ENCODE measurements around the gene PTPN23.

Gene PTPN23

GRCh38 chr3:47419083-47420043 lies 38.5 kb downstream of the PTPN23 start:
- DNase-seq = no peak
- Histone ChIP-seq H3K4me3 (ENCODE audit: low read length) (no peak overlapping the region), H3K27ac (ENCODE audit: low read length) (no peak overlapping the region), H3K9me2 (replicated peaks; ENCODE audit: insufficient read depth, low read length) (no peaks in the 10 kb centered on the region), H3F3A (ENCODE audit: insufficient read depth, low read length) (peaks cover 2% of the 10 kb centered on the region; the same call in 1 of the 2 replicates), H3K9ac (ENCODE audit: low read length) (no peak overlapping the region), H3K79me2 (ENCODE audit: low read length) (no peaks in the 10 kb centered on the region), H3K27me3 (replicated peaks; ENCODE audit: insufficient read depth, low read length) (no peaks in the 10 kb centered on the region), H2AFZ (ENCODE audit: low read length) (no peak overlapping the region), H3K4me2 (ENCODE audit: low read depth, low read length) (no peak overlapping the region), H3K4me1 (ENCODE audit: low read length) (peaks cover 7% of the 10 kb centered on the region; the same call in 1 of the 2 replicates), H3K36me3 (replicated peaks; ENCODE audit: insufficient read depth, low read length) (no peaks in the 10 kb centered on the region; the same call in 1 of the 2 replicates), H4K20me1 (ENCODE audit: insufficient read depth, low read length) (no peaks in the 10 kb centered on the region), H3K9me3 (replicated peaks; ENCODE audit: insufficient read depth, low read length) (no peaks in the 10 kb centered on the region)
- TF ChIP-seq EZH2 (optimal IDR thresholded peaks at IDR 0.05; ENCODE audit: low read depth, low read length) (no peak), CTCF (IDR thresholded peaks at IDR 0.05; ENCODE audit: low read length) (no peak), EZH2phosphoT487 (IDR thresholded peaks at IDR 0.05; ENCODE audit: low read length) (no peak)

GRCh38 chr3:47420044-47420430 lies 39.2 kb downstream of the PTPN23 start:
- H3K9me3 ChIP-seq (replicated peaks; ENCODE audit: insufficient read depth, low read length) = no peaks in the 10 kb centered on the region
- no peak overlapping the region for H3K9ac ChIP-seq (ENCODE audit: low read length)
- no peaks in the 10 kb centered on the region for H4K20me1 ChIP-seq (ENCODE audit: insufficient read depth, low read length)
- peaks cover 2% of the 10 kb centered on the region; the same call in 1 of the 2 replicates for H3F3A ChIP-seq (ENCODE audit: insufficient read depth, low read length)
- H3K79me2 ChIP-seq (ENCODE audit: low read length) = no peaks in the 10 kb centered on the region
- H3K4me2 ChIP-seq (ENCODE audit: low read depth, low read length) = no peak overlapping the region
- no peak for DNase-seq
- no peaks in the 10 kb centered on the region for H3K36me3 ChIP-seq (replicated peaks; ENCODE audit: insufficient read depth, low read length)
- H3K27me3 ChIP-seq (replicated peaks; ENCODE audit: insufficient read depth, low read length) = no peaks in the 10 kb centered on the region
- no peaks in the 10 kb centered on the region for H3K9me2 ChIP-seq (replicated peaks; ENCODE audit: insufficient read depth, low read length)
- TF ChIP-seq CTCF (IDR thresholded peaks at IDR 0.05; ENCODE audit: low read length) (no peak), EZH2 (optimal IDR thresholded peaks at IDR 0.05; ENCODE audit: low read depth, low read length) (no peak), EZH2phosphoT487 (IDR thresholded peaks at IDR 0.05; ENCODE audit: low read length) (no peak)
- no peak overlapping the region for H3K4me3 ChIP-seq (ENCODE audit: low read length)
- no peak overlapping the region for H2AFZ ChIP-seq (ENCODE audit: low read length)
- peaks cover 7% of the 10 kb centered on the region; the same call in 1 of the 2 replicates for H3K4me1 ChIP-seq (ENCODE audit: low read length)
- H3K27ac ChIP-seq (ENCODE audit: low read length) = no peak overlapping the region

- Histone ChIP-seq H2AFZ (ENCODE audit: low read length) (peak overlapping the region; percentile 63), H3K9ac (ENCODE audit: low read length) (peak overlapping the region; percentile 30; the same call in 1 of the 2 replicates), H4K20me1 (ENCODE audit: insufficient read depth, low read length) (no peaks in the 10 kb centered on the region), H3K4me1 (ENCODE audit: low read length) (peaks cover 7% of the 10 kb centered on the region; the same call in 1 of the 2 replicates), H3F3A (ENCODE audit: insufficient read depth, low read length) (peaks cover 2% of the 10 kb centered on the region; the same call in 1 of the 2 replicates), H3K79me2 (ENCODE audit: low read length) (no peaks in the 10 kb centered on the region), H3K27ac (ENCODE audit: low read length) (peak overlapping the region; percentile 27; the same call in 1 of the 2 replicates), H3K36me3 (replicated peaks; ENCODE audit: insufficient read depth, low read length) (no peaks in the 10 kb centered on the region), H3K9me2 (replicated peaks; ENCODE audit: insufficient read depth, low read length) (no peaks in the 10 kb centered on the region), H3K4me2 (ENCODE audit: low read depth, low read length) (peak overlapping the region; percentile 47), H3K27me3 (replicated peaks; ENCODE audit: insufficient read depth, low read length) (no peaks in the 10 kb centered on the region), H3K4me3 (ENCODE audit: low read length) (no peak overlapping the region), H3K9me3 (replicated peaks; ENCODE audit: insufficient read depth, low read length) (no peaks in the 10 kb centered on the region)
- peak; percentile 89 for DNase-seq
- TF ChIP-seq CTCF (IDR thresholded peaks at IDR 0.05; ENCODE audit: low read length) (peak; percentile 91), EZH2phosphoT487 (IDR thresholded peaks at IDR 0.05; ENCODE audit: low read length) (no peak), EZH2 (optimal IDR thresholded peaks at IDR 0.05; ENCODE audit: low read depth, low read length) (no peak)
Measured at GRCh38 chr3:47420511-47421484, 40.0 kb downstream of the PTPN23 start.
